ENCODE data around the gene CCT5.

DNA sequence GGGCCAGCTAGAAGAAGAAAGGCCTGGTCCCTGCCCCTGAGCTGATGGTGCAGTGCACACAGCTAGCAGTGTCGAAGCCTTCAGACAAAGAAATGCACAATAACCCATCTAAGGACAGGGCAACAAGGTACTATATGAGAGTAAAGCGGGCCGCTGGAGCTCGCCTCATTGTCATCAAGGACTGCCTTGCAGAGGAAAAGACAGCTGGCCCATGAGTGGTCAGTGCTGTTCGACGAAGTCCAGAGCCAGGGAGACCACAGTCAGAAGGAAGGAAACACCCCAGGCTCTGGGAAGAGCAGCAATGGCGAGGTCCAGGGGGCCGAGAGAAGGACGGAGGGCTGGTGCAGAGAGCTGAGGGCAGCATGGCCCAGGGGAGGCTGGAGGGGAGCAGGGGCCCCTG lies 17.7 kb upstream of the CCT5 start:
- TF ChIP-seq, protein P1, sequence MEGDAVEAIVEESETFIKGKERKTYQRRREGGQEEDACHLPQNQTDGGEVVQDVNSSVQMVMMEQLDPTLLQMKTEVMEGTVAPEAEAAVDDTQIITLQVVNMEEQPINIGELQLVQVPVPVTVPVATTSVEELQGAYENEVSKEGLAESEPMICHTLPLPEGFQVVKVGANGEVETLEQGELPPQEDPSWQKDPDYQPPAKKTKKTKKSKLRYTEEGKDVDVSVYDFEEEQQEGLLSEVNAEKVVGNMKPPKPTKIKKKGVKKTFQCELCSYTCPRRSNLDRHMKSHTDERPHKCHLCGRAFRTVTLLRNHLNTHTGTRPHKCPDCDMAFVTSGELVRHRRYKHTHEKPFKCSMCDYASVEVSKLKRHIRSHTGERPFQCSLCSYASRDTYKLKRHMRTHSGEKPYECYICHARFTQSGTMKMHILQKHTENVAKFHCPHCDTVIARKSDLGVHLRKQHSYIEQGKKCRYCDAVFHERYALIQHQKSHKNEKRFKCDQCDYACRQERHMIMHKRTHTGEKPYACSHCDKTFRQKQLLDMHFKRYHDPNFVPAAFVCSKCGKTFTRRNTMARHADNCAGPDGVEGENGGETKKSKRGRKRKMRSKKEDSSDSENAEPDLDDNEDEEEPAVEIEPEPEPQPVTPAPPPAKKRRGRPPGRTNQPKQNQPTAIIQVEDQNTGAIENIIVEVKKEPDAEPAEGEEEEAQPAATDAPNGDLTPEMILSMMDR (IDR thresholded peaks at IDR 0.05) = no peak
- TF ChIP-seq POLR2A (IDR thresholded peaks at IDR 0.05) (no peak), POLR2AphosphoS5 (IDR thresholded peaks at IDR 0.05) (no peak), EP300 (IDR thresholded peaks at IDR 0.05) (no peak)
